Epithelial cell of esophagus (primary cell): Measurements from ENCODE around the gene HECTD4.
"Not testable (repeated sequence)": the region's sequence is repeated elsewhere in the genome, so short reads cannot be mapped to it uniquely, and the experiment has no call there.

ENCODE experiments used
- DNase-seq: peaks from one replicate; pipeline ENCODE4 v3.0.0; 2010; ENCODE audit warnings: low read depth
- H3K4me3 ChIP-seq: 2 replicates; pipeline ENCODE4 v1.5.1; 2011; ENCODE audit warnings: mild to moderate bottlenecking, low read length, control low read depth
- CTCF ChIP-seq: IDR thresholded peaks from 2 replicates; pipeline ENCODE4 v1.5.1; 2011; ENCODE audit warnings: low read depth, mild to moderate bottlenecking, low read length, control low read depth, inconsistent platforms; ENCODE audit not compliant: insufficient read depth; ENCODE audit errors: missing control alignments

HECTD4 gene

GRCh38 chr12:112252184-112252583, 130.0 kb downstream of the HECTD4 start:
- no peak for TF ChIP-seq CTCF
- no peak overlapping the region for H3K4me3 ChIP-seq
- peak; percentile 34 for DNase-seq

- not testable (repeated sequence) for H3K4me3 ChIP-seq, DNase-seq
These were observed 137.3 kb downstream of the HECTD4 start for GRCh38 chr12:112244902-112245301.

- no peak for TF ChIP-seq CTCF
- H3K4me3 ChIP-seq, result no peak overlapping the region
- DNase-seq, result no peak
These were observed 138.7 kb downstream of the HECTD4 start for GRCh38 chr12:112243255-112244110.

- no peak for DNase-seq
- no peak for TF ChIP-seq CTCF
- no peak overlapping the region for H3K4me3 ChIP-seq
These were observed 141.1 kb downstream of the HECTD4 start for GRCh38 chr12:112241176-112241575.

GRCh38 chr12:112239881-112240280, 142.3 kb downstream of the HECTD4 start:
- DNase-seq, result no peak
- TF ChIP-seq CTCF, result no peak
- no peak overlapping the region for H3K4me3 ChIP-seq

- no peak for DNase-seq
- no peak overlapping the region for H3K4me3 ChIP-seq
- TF ChIP-seq CTCF, result no peak
These were observed 143.2 kb downstream of the HECTD4 start for GRCh38 chr12:112239020-112239419.

- DNase-seq, result no peak
- no peak for TF ChIP-seq CTCF
- no peak overlapping the region for H3K4me3 ChIP-seq
These were observed 143.8 kb downstream of the HECTD4 start for GRCh38 chr12:112238441-112238840.
